IMR-90 (cell line): ENCODE measurements around the gene STXBP4. TPM values are rescaled to one million over a fixed set of nuclear protein-coding genes. Genes with fewer than 3 reads are reported as not detected.
A peak's percentile ranks its signal among the peaks of the same experiment; 100 is the strongest.

Source experiments
- ATAC-seq: fragments of 200-7000 bp; cut with Tn5 transposase; 2 replicates; pipeline ENCODE4 v1.9.1; 2020; ENCODE audit warnings: low read depth, mild to moderate bottlenecking, moderate library complexity
- BruUV-seq: library from RNA; stranded (reverse); fragments of 400-500 nt; replicated peaks from 2 replicates; lab custom pipeline; 2021; lab: Mats Ljungman, UMichigan
- CTCF ChIA-PET: fragments of 300-600 bp; formaldehyde crosslinking; extraction: SDS; loops from one replicate; lab custom pipeline; 2021; ENCODE audit warnings: antibody characterized with exemption; lab: Yijun Ruan, JAX
- POLR2A ChIA-PET: fragments of 300-600 bp; sonication (Branson Sonifier 250); formaldehyde crosslinking; loops from one replicate; lab custom pipeline; 2022; ENCODE audit warnings: antibody characterized with exemption; ENCODE audit not compliant: unreplicated experiment; lab: Charles Lee
- DNase-seq: peaks from one replicate; pipeline ENCODE4 v3.0.0; 2013
- H2AFZ ChIP-seq: replicated peaks from 2 replicates; pipeline ENCODE3; 2013; ENCODE audit warnings: low read length, mild to moderate bottlenecking; ENCODE audit not compliant: poor library complexity
- H2AK5ac ChIP-seq: 2 replicates; pipeline ENCODE4 v1.6.1; 2013; ENCODE audit warnings: low read depth, low read length, inconsistent platforms
- H2AK9ac ChIP-seq: replicated peaks from 2 replicates; pipeline ENCODE3; 2013; ENCODE audit warnings: mild to moderate bottlenecking, low read depth, low read length, moderate library complexity; ENCODE audit not compliant: poor library complexity
- H2BK120ac ChIP-seq: 2 replicates; pipeline ENCODE4 v1.6.1; 2013; ENCODE audit warnings: low read depth, low read length, inconsistent platforms
- H2BK15ac ChIP-seq: 3 replicates; pipeline ENCODE4 v1.6.1; 2013; ENCODE audit warnings: low read depth, low read length, inconsistent platforms
- H2BK20ac ChIP-seq: 2 replicates; pipeline ENCODE4 v1.6.1; 2013; ENCODE audit warnings: low read depth, mild to moderate bottlenecking, inconsistent platforms, low read length, moderate library complexity
- H2BK5ac ChIP-seq: 2 replicates; pipeline ENCODE4 v1.6.1; 2013; ENCODE audit warnings: mild to moderate bottlenecking, low read depth, low read length, inconsistent platforms; ENCODE audit not compliant: poor library complexity, severe bottlenecking
- H3K14ac ChIP-seq: replicated peaks from 2 replicates; pipeline ENCODE4 v1.6.1; 2013; ENCODE audit warnings: low read depth, low read length, inconsistent platforms
- H3K18ac ChIP-seq: 2 replicates; pipeline ENCODE4 v1.6.1; 2013; ENCODE audit warnings: low read depth, low read length, control low read depth
- H3K23ac ChIP-seq: 2 replicates; pipeline ENCODE4 v1.6.1; 2013; ENCODE audit warnings: low read depth, low read length, inconsistent platforms
- H3K27ac ChIP-seq: 2 replicates; pipeline ENCODE4 v1.5.1; 2013; ENCODE audit warnings: mild to moderate bottlenecking, control low read depth, low read length; ENCODE audit not compliant: insufficient read depth
- H3K27me3 ChIP-seq: 2 replicates; pipeline ENCODE4 v1.6.1; 2013; ENCODE audit warnings: low read length; ENCODE audit not compliant: control insufficient read depth, insufficient read depth
- H3K36me3 ChIP-seq: 2 replicates; pipeline ENCODE4 v1.6.1; 2013; ENCODE audit warnings: low read length, mixed read lengths; ENCODE audit not compliant: control insufficient read depth, insufficient read depth
- H3K4ac ChIP-seq: 2 replicates; pipeline ENCODE4 v1.6.1; 2013; ENCODE audit warnings: low read depth, low read length, inconsistent platforms
- H3K4me1 ChIP-seq: 2 replicates; pipeline ENCODE4 v1.6.1; 2013; ENCODE audit warnings: low read length, mixed read lengths; ENCODE audit not compliant: control insufficient read depth, insufficient read depth
- H3K4me2 ChIP-seq: 2 replicates; pipeline ENCODE4 v1.6.1; 2013; ENCODE audit warnings: low read depth, mild to moderate bottlenecking, control low read depth, low read length, moderate library complexity
- H3K4me3 ChIP-seq: 2 replicates; pipeline ENCODE4 v1.5.1; 2013; ENCODE audit warnings: low read depth, mild to moderate bottlenecking, control low read depth, low read length, moderate library complexity; ENCODE audit not compliant: insufficient read depth
- H3K56ac ChIP-seq: 2 replicates; pipeline ENCODE4 v1.6.1; 2013; ENCODE audit warnings: low read length, inconsistent platforms; ENCODE audit not compliant: insufficient read depth; ENCODE audit errors: extremely low read depth
- H3K79me1 ChIP-seq, 2 experiments: 2 replicates each; pipeline ENCODE4 v1.6.1; 2013; ENCODE audit warnings: low read length in 2 of 2, inconsistent platforms in 1 of 2, low read depth in 1 of 2
- H3K9ac ChIP-seq: 2 replicates; pipeline ENCODE4 v1.6.1; 2013; ENCODE audit warnings: low read depth, low read length, control low read depth
- H3K9me1 ChIP-seq: 2 replicates; pipeline ENCODE4 v1.6.1; 2013; ENCODE audit warnings: low read length, inconsistent platforms; ENCODE audit not compliant: insufficient read depth
- H3K9me3 ChIP-seq: 2 replicates; pipeline ENCODE4 v1.6.1; 2013; ENCODE audit warnings: low read length; ENCODE audit not compliant: control insufficient read depth, insufficient read depth
- H4K20me1 ChIP-seq: 2 replicates; pipeline ENCODE4 v1.6.1; 2013; ENCODE audit warnings: low read length, inconsistent platforms; ENCODE audit not compliant: insufficient read depth
- H4K5ac ChIP-seq: 2 replicates; pipeline ENCODE4 v1.6.1; 2013; ENCODE audit warnings: mild to moderate bottlenecking, low read depth, low read length, control low read depth
- H4K8ac ChIP-seq, 2 experiments: 2 replicates each; pipeline ENCODE4 v1.6.1; 2013; ENCODE audit warnings: low read depth in 2 of 2, low read length in 2 of 2, control low read depth in 1 of 2, inconsistent platforms in 1 of 2
- H4K91ac ChIP-seq: 2 replicates; pipeline ENCODE4 v1.6.1; 2013; ENCODE audit warnings: low read depth, low read length, inconsistent platforms; ENCODE audit not compliant: insufficient read depth
- BHLHE40 ChIP-seq: fragments of 150-350 bp; IDR thresholded peaks from 2 replicates; pipeline ENCODE4 v1.6.1; 2016; ENCODE audit warnings: mild to moderate bottlenecking, low read depth, low read length
- CEBPB ChIP-seq: IDR thresholded peaks from 2 replicates; pipeline ENCODE4 v1.6.1; 2012; ENCODE audit warnings: low read depth, low read length, improper control_type of control experiment
- CTCF ChIP-seq: conservative IDR thresholded peaks from 2 replicates; pipeline ENCODE4 v1.5.1; 2012; ENCODE audit warnings: mild to moderate bottlenecking, low read depth, low read length, improper control_type of control experiment
- ELK1 ChIP-seq: fragments of 150-350 bp; IDR thresholded peaks from 2 replicates; pipeline ENCODE4 v1.6.1; 2016; ENCODE audit warnings: low read depth, mild to moderate bottlenecking, low read length, moderate library complexity, borderline replicate concordance
- FOS ChIP-seq: fragments of 150-350 bp; IDR thresholded peaks from 2 replicates; pipeline ENCODE4 v1.6.1; 2016; ENCODE audit warnings: low read depth, low read length
- MAFK ChIP-seq: IDR thresholded peaks from 2 replicates; pipeline ENCODE4 v1.6.1; 2012; ENCODE audit warnings: low read depth, low read length, improper control_type of control experiment
- MAZ ChIP-seq: IDR thresholded peaks from 2 replicates; pipeline ENCODE4 v1.6.1; 2012; ENCODE audit warnings: low read depth, mild to moderate bottlenecking, low read length, improper control_type of control experiment, moderate library complexity, borderline replicate concordance
- MXI1 ChIP-seq: IDR thresholded peaks from 2 replicates; pipeline ENCODE4 v1.6.1; 2012; ENCODE audit warnings: low read depth, mild to moderate bottlenecking, low read length, moderate library complexity, borderline replicate concordance
- NFE2L2 ChIP-seq: fragments of 150-350 bp; IDR thresholded peaks from 2 replicates; pipeline ENCODE4 v1.6.1; 2016; ENCODE audit warnings: low read depth, mild to moderate bottlenecking, low read length
- POLR2A ChIP-seq: IDR thresholded peaks from 2 replicates; pipeline ENCODE4 v1.6.1; 2012; ENCODE audit warnings: mild to moderate bottlenecking, low read depth, low read length
- RAD21 ChIP-seq: IDR thresholded peaks from 2 replicates; pipeline ENCODE4 v1.6.1; 2012; ENCODE audit warnings: low read length, improper control_type of control experiment
- RCOR1 ChIP-seq: IDR thresholded peaks from 2 replicates; pipeline ENCODE4 v1.6.1; 2012; ENCODE audit warnings: mild to moderate bottlenecking, low read length, improper control_type of control experiment; ENCODE audit not compliant: insufficient replicate concordance
- SMC3 ChIP-seq: fragments of 150-350 bp; IDR thresholded peaks from 2 replicates; pipeline ENCODE4 v1.6.1; 2016; ENCODE audit warnings: low read depth, mild to moderate bottlenecking, antibody characterized with exemption, low read length, moderate library complexity
- USF2 ChIP-seq: fragments of 150-350 bp; IDR thresholded peaks from 2 replicates; pipeline ENCODE4 v1.6.1; 2017; ENCODE audit warnings: mild to moderate bottlenecking, antibody characterized with exemption, low read length, low read depth
- WGBS, 2 experiments: methylation state at CpG; one replicate each; pipeline versions ENCODE4 v1.1.5 to v1.1.7; 2013; ENCODE audit warnings: missing lambda C conversion rate in 2 of 2; ENCODE audit not compliant: insufficient read length in 1 of 2; ENCODE audit errors: extremely low coverage in 2 of 2; 5-methylcytosine and 5-hydroxymethylcytosine counted together
- dilution Hi-C: fragments of 300-500 bp; cut with HindIII; formaldehyde crosslinking; loops from one replicate; pipeline ENCODE4 v1.14.3; 2018; ENCODE audit warnings: low sequenced_read_pairs; ENCODE audit not compliant: unreplicated experiment
- in situ Hi-C: fragments of 300-500 bp; cut with MboI; formaldehyde crosslinking; loops from 3 replicates; pipeline ENCODE4 v1.14.3; 2019; ENCODE audit warnings: low sequenced_read_pairs, inconsistent platforms, mixed read lengths
- intact Hi-C: fragments of 100-400 bp; cut with micrococcal nuclease; formaldehyde crosslinking; loops from 2 replicates; pipeline ENCODE4 v1.10.0; 2022
- polyA plus RNA-seq, 3 experiments: library from polyadenylated mRNA; depleted of rRNA; stranded (reverse); fragments of >200 nt; gene quantifications; 2 replicates each; pipeline ENCODE4 v1.2.3, GENCODE V29; 2012; ENCODE audit warnings: low replicate concordance in 1 of 3
- total RNA-seq: library from RNA; depleted of rRNA; stranded (reverse); fragments of >200 nt; gene quantifications from 2 replicates; pipeline ENCODE4 v1.2.3, GENCODE V29; 2012

STXBP4 gene
- total and polyA plus RNA-seq, 2 of the 4 experiments (the other 2 are of a cell fraction), result 4.1 to 20.4 TPM

- H3K4me1 ChIP-seq, result no peaks in the 10 kb centered on the region
- CTCF ChIA-PET, result no interaction called here
- no CpG with 5 or more reads among the region's 1 CpG for WGBS, 2 experiments
- H3K27ac ChIP-seq, result no peak overlapping the region
- H3K23ac ChIP-seq, result no peak overlapping the region
- DNase-seq, result peak; percentile 6
- no peaks in the 10 kb centered on the region for H4K20me1 ChIP-seq
- no peak overlapping the region for H2BK5ac ChIP-seq
- no peak overlapping the region for H4K5ac ChIP-seq
- in situ Hi-C loops, result no loop called here
- no peak overlapping the region for H4K91ac ChIP-seq
- no peak overlapping the region for H3K56ac ChIP-seq
- no peak overlapping the region for H2AK9ac ChIP-seq
- H2AK5ac ChIP-seq, result no peak overlapping the region
- H3K79me1 ChIP-seq, result no peaks in the 10 kb centered on the region
- intact Hi-C loops, result no loop called here
- BruUV-seq, result no TSS peak
- no peaks in the 10 kb centered on the region for H3K9me3 ChIP-seq
- no peak overlapping the region for H3K9ac ChIP-seq
- H3K4ac ChIP-seq, result no peak overlapping the region
- no peak overlapping the region for H3K4me2 ChIP-seq
- no peak for TF ChIP-seq FOS
- no peak for TF ChIP-seq NFE2L2
- no peak for TF ChIP-seq SMC3
- TF ChIP-seq BHLHE40, result no peak
- TF ChIP-seq USF2, result no peak
- TF ChIP-seq POLR2A, result no peak
- no peak for TF ChIP-seq ELK1
- TF ChIP-seq CTCF, result no peak
- TF ChIP-seq CEBPB, result no peak
- TF ChIP-seq RCOR1, result no peak
- no peak for TF ChIP-seq MAZ
- TF ChIP-seq RAD21, result no peak
- TF ChIP-seq MAFK, result no peak
- no peak for TF ChIP-seq MXI1
- no peak overlapping the region for H3K4me3 ChIP-seq
- no peaks in the 10 kb centered on the region for H3K9me1 ChIP-seq
- POLR2A ChIA-PET, result no interaction called here
- dilution Hi-C loops, result no loop called here
- H2AFZ ChIP-seq, result no peak overlapping the region
- H2BK20ac ChIP-seq, result no peak overlapping the region
- H3K36me3 ChIP-seq, result no peaks in the 10 kb centered on the region
- no peak overlapping the region for H3K14ac ChIP-seq
- H2BK15ac ChIP-seq, result no peak overlapping the region
- no peak overlapping the region for H4K8ac ChIP-seq
- ATAC-seq, result no peak
- H3K27me3 ChIP-seq, result no peaks in the 10 kb centered on the region
- H3K18ac ChIP-seq, result no peak overlapping the region
- no peak overlapping the region for H2BK120ac ChIP-seq
Observed at GRCh38 chr17:55023626-55024025, 55.1 kb downstream of the STXBP4 start.
